OCI-LY1 (cell line): ENCODE results near the gene COQ4.

Source experiments
- EZH2 ChIP-seq: fragments of 200-600 bp; sonication (generic), shearing (Covaris generic); IDR thresholded peaks from 2 replicates; pipeline ENCODE4 v1.8.0; 2017; ENCODE audit warnings: borderline replicate concordance, mixed run types, mild to moderate bottlenecking, antibody characterized with exemption, low read length, moderate library complexity, mixed read lengths
- TF ChIP-seq, protein P1 (sequence below): fragments of 200-600 bp; sonication (generic), shearing (Covaris generic); IDR thresholded peaks from 2 replicates; pipeline ENCODE4 v1.5.1; 2017; ENCODE audit warnings: mild to moderate bottlenecking, antibody characterized with exemption, low read length, moderate library complexity, mixed read lengths

GRCh38 chr9:128358090-128358489 is 35.5 kb downstream of the COQ4 start:
- TF ChIP-seq, protein P1, sequence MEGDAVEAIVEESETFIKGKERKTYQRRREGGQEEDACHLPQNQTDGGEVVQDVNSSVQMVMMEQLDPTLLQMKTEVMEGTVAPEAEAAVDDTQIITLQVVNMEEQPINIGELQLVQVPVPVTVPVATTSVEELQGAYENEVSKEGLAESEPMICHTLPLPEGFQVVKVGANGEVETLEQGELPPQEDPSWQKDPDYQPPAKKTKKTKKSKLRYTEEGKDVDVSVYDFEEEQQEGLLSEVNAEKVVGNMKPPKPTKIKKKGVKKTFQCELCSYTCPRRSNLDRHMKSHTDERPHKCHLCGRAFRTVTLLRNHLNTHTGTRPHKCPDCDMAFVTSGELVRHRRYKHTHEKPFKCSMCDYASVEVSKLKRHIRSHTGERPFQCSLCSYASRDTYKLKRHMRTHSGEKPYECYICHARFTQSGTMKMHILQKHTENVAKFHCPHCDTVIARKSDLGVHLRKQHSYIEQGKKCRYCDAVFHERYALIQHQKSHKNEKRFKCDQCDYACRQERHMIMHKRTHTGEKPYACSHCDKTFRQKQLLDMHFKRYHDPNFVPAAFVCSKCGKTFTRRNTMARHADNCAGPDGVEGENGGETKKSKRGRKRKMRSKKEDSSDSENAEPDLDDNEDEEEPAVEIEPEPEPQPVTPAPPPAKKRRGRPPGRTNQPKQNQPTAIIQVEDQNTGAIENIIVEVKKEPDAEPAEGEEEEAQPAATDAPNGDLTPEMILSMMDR = no peak
- no peak for TF ChIP-seq EZH2
